BE2C (cell line): ENCODE data around the gene GSTM3.
"Not testable (repeated sequence)": the region's sequence is repeated elsewhere in the genome, so short reads cannot be mapped to it uniquely, and the experiment has no call there.

Experiments used
- DNase-seq: peaks from one replicate; pipeline ENCODE4 v3.0.0-alpha.2; 2020
- H3K27me3 ChIP-seq: fragments of 250-450 bp; sonication (Bioruptor Pico); 2 replicates; pipeline ENCODE4 v1.5.1; 2020; ENCODE audit warnings: mild to moderate bottlenecking
- H3K36me3 ChIP-seq: fragments of 250-450 bp; sonication (Bioruptor Pico); 2 replicates; pipeline ENCODE4 v1.5.1; 2020; ENCODE audit warnings: mild to moderate bottlenecking
- H3K4me1 ChIP-seq: fragments of 250-450 bp; sonication (Bioruptor Pico); 2 replicates; pipeline ENCODE4 v1.5.1; 2020
- H3K4me3 ChIP-seq: 2 replicates; pipeline ENCODE4 v1.5.1; 2011; ENCODE audit warnings: low read depth, low read length
- H3K9me3 ChIP-seq: fragments of 250-450 bp; sonication (Bioruptor Pico); 2 replicates; pipeline ENCODE4 v1.5.1; 2020
- CTCF ChIP-seq: IDR thresholded peaks from 2 replicates; pipeline ENCODE4 v1.5.1; 2012; ENCODE audit warnings: mild to moderate bottlenecking, low read depth, low read length

The GSTM3 gene

GRCh38 chr1:109750920-109751319 is 10.1 kb upstream of the GSTM3 start:
- Histone ChIP-seq H3K4me1 (no peaks in the 10 kb centered on the region), H3K27me3 (no peaks in the 10 kb centered on the region; the same call in 1 of the 2 replicates), H3K36me3 (no peaks in the 10 kb centered on the region), H3K9me3 (no peaks in the 10 kb centered on the region; the same call in 1 of the 2 replicates), H3K4me3 (no peak overlapping the region)
- no peak for TF ChIP-seq CTCF
- DNase-seq: no peak

GRCh38 chr1:109750241-109750882 is 9.5 kb upstream of the GSTM3 start:
- no peaks in the 10 kb centered on the region; the same call in 1 of the 2 replicates for H3K27me3 ChIP-seq
- H3K4me3 ChIP-seq: no peak overlapping the region
- TF ChIP-seq CTCF: no peak
- no peaks in the 10 kb centered on the region; the same call in 1 of the 2 replicates for H3K9me3 ChIP-seq
- H3K4me1 ChIP-seq: no peaks in the 10 kb centered on the region
- no peak for DNase-seq
- H3K36me3 ChIP-seq: no peaks in the 10 kb centered on the region

GRCh38 chr1:109749221-109749620 is 8.4 kb upstream of the GSTM3 start:
- Histone ChIP-seq H3K4me3 (no peak overlapping the region), H3K27me3 (no peaks in the 10 kb centered on the region; the same call in 1 of the 2 replicates), H3K9me3 (no peaks in the 10 kb centered on the region; the same call in 1 of the 2 replicates), H3K4me1 (no peaks in the 10 kb centered on the region), H3K36me3 (no peaks in the 10 kb centered on the region)
- DNase-seq: no peak
- TF ChIP-seq CTCF: no peak

GRCh38 chr1:109748311-109748710 is 7.5 kb upstream of the GSTM3 start:
- not testable (repeated sequence) for H3K4me1 ChIP-seq, H3K9me3 ChIP-seq, DNase-seq, H3K4me3 ChIP-seq, H3K36me3 ChIP-seq, H3K27me3 ChIP-seq

GRCh38 chr1:109739738-109740614 is 862 bp downstream of the GSTM3 start:
- H3K27me3 ChIP-seq: no peaks in the 10 kb centered on the region
- TF ChIP-seq CTCF: no peak
- DNase-seq: peak; percentile 84
- no peaks in the 10 kb centered on the region for H3K9me3 ChIP-seq
- peak overlapping the region; percentile 65 for H3K4me3 ChIP-seq
- no peaks in the 10 kb centered on the region for H3K4me1 ChIP-seq
- H3K36me3 ChIP-seq: peaks cover 7% of the 10 kb centered on the region; the same call in 1 of the 2 replicates

GRCh38 chr1:109733236-109733870 is 7.5 kb downstream of the GSTM3 start:
- Histone ChIP-seq H3K36me3 (peaks cover 7% of the 10 kb centered on the region; the same call in 1 of the 2 replicates), H3K27me3 (no peaks in the 10 kb centered on the region), H3K4me1 (no peaks in the 10 kb centered on the region), H3K9me3 (no peaks in the 10 kb centered on the region), H3K4me3 (no peak overlapping the region)
- DNase-seq: no peak
- no peak for TF ChIP-seq CTCF
